GM18508 (cell line): ENCODE results near the gene MDH1B.
"Not testable (repeated sequence)": the region's sequence is repeated elsewhere in the genome, so short reads cannot be mapped to it uniquely, and the experiment has no call there.

Experiments used
- ATAC-seq: cut with Tn5 transposase; IDR thresholded peaks from one replicate; pipeline ENCODE4 v1.9.1; 2021; ENCODE audit warnings: moderate number of reproducible peaks; ENCODE audit not compliant: insufficient read depth, unreplicated experiment

Gene MDH1B

GRCh38 chr2:206765242-206766056 lies at the start of gene MDH1B, which contains the start of gene FASTKD2:
Gene MDH1B (minus strand): TSS chr2:206765328. CDS start chr2:206765271, 57 bp downstream.
Gene FASTKD2 (plus strand): TSS chr2:206765606. CDS start chr2:206766694, 1,088 bp downstream.
- peak; percentile 82 for ATAC-seq

DNA sequence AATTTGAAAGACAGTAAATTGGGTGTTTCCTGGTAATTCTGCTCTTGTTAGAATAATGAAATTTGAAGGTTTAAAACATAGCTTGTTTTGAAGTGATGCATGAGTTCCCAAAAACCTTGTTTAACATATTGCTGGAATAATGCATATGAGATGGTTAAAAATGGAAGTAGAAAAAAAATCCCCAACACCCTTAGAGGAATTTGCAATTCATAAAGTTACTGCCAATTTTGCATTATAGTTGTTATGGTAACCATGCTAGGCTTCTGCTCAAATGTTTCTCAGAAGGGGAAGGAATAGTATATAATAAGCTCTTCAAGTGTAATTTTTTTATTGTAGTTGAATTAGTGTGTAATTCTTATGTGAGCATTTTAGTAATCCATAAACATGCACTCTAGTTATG lies 49.4 kb upstream of the MDH1B start:
- no peak for ATAC-seq

GRCh38 chr2:206812471-206812870 lies 47.3 kb upstream of the MDH1B start:
- ATAC-seq, result not testable (repeated sequence)

DNA sequence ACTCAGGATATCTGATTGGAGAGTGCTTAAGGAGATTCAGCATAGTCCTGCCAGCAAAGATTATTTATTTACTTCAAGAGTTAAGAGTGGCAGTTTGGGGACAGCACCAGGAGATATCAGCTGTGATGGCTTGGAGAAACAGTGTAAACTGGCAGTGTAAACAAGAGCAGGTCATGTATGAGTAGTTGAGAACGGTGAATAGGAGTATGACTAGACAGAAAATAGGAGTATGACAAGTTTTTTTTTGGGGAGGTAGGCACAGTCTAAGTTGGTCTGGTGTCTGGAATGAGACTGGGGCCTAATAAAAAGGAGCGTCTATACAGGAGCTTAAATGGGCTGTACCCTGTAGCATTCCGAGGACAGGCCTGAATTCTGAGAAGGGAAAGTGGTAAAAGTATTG lies 42.5 kb upstream of the MDH1B start:
- ATAC-seq, result not testable (repeated sequence)

GRCh38 chr2:206805887-206806607 lies 40.9 kb upstream of the MDH1B start:
- no peak for ATAC-seq

- no peak for ATAC-seq
Observed at GRCh38 chr2:206804326-206804725, 39.2 kb upstream of the MDH1B start.

- no peak for ATAC-seq
Observed at GRCh38 chr2:206802654-206803514, 37.8 kb upstream of the MDH1B start.

GRCh38 chr2:206801418-206802189 lies 36.5 kb upstream of the MDH1B start:
- ATAC-seq, result no peak

DNA sequence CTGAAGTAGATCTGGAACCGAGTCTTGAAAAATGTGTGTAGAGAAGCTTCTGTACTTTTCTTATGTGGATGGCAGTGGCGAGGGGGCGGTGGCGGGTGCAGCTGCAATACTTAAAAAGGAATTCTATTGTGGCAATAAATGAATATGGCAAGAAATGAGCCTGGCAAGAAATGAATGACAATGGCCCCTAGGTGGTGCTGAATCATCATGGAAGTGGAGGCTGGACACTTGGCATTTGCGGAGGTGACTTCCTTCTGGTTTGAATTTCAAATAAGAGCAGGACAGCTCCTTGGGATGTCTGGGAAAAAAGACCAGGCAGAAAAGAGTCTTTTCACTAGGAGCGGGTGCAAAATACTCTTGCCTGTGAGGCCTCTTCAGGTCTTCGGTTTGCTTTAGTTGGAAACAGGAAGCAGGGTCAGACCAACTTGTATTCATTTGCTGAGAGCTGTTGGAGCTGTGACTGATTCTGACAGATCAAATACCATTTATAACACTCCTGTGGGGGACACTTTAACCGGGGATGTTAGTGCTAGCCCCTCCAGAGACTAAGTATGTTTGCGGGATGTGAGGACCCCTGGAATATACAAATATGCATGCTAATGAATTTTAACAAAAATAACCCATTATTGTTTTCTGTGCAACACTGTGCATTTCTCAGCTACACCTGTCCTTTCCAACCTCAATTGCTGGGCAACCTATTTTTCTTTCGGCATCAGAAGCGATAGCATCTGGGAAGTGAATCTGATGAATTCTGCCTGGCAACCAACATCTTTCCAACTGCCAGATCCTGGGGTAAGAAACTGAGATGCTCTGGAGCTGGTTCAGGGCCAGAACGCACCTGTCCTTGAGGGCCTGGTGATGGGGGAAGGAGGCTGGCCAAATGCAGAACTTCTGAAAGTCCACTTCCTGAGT lies 35.6 kb upstream of the MDH1B start:
- ATAC-seq, result peak; percentile 44

DNA sequence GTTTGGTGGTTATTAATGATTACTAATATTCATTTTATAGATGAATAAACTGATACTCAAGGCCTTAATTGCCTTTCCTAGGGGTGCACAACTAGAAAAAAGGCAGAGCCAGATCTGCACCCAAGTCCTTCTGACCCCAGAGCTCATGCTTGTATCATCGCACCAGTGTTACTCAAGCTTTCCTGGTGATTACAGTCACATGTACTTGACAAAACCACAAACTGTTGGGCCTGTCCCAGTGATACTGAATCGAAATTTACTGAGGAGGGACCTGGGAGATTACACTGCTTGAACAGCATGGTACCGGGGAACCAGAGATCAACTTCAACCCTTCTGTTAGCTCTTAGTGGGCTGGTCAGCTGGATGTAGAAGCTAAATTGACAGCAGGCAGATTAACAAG lies 34.0 kb upstream of the MDH1B start:
- no peak for ATAC-seq

GRCh38 chr2:206798000-206798399 lies 32.9 kb upstream of the MDH1B start:
- ATAC-seq, result peak; percentile 60

- no peak for ATAC-seq
Observed at GRCh38 chr2:206797376-206797775, 32.2 kb upstream of the MDH1B start.

DNA sequence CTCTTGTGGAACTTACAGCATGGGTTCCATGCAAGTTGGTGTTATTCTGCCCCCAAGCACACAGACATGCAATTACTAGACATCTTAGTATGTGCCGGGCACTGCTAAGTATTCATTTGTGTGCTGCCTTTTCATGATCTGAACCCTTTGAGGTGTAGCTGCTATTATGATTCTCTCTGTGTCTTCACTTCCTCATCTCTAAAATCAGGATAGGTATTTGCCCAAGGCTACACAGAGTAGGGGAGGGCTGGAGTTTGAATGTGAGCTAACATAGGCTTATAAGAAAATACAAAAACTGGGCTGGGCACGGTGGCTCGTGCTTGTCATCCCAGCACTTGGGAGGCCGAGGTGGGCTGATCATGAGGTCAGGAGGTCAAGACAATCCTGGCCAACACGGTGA lies 27.5 kb upstream of the MDH1B start:
- no peak for ATAC-seq

DNA sequence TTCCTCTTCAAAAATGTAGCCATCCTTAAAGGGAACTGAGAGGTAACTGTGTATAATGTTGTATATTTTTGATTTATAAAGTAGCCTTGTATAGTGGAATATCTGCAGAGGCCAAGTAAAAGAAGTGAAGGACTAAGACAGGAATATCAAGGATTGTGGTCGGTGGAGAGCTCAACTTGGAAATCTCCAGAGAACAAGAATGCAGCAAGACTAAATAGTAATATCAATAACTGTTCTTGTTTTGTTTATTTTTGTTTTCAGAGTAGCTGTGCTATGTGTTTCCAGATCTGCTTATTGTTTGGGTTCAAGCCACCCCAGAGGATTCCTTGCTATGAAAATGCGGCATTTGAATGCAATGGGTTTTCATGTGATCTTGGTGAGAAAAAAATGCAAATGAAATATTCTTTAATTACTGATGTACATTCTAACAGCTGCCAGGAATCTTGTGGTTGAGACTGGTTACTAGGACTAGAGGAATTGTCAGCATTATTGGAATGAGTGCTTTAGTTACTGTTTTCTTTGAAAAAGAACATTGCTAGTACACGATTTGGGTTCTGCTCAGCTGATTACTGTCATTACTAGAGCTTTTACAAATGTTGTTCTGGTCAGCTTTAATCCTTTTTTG lies 25.3 kb upstream of the MDH1B start:
- ATAC-seq, result no peak

DNA sequence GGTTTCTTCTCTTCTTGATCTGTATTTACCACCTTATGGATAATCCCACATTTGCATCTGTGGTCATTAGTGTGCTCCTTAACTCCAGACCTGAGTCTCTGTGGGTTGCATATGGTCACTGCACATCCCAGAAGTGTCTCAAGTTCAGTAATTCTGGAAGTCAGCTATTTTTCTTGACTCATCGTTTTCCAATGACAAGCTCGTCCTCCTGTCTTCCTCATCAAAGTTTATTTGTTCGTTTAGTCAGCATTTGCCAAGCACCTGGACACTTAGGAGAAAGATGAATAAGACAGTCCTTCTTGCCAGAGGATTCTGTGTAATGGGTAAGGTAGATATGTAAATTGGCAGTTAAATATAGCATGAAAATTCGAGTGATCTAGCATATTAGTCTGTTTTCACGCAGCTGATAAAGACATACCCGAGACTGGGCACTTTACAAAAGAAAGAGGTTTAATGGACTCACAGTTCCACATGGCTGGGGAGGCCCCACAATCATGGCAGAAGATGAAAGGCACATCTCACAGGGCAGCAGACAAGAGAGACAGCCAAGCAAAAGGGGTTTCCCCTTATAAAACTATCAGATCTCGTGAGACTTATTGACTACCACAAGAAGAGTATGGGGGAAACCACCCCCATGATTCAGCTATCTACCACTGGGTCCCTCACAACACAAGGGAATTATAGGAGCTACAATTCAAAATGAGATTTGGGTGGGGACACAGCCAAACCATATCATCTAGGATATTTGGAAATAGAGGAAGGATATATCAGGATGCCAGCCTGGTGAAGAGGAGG lies 19.6 kb upstream of the MDH1B start:
- ATAC-seq, result no peak

GRCh38 chr2:206783718-206784117 lies 18.6 kb upstream of the MDH1B start:
- no peak for ATAC-seq

DNA sequence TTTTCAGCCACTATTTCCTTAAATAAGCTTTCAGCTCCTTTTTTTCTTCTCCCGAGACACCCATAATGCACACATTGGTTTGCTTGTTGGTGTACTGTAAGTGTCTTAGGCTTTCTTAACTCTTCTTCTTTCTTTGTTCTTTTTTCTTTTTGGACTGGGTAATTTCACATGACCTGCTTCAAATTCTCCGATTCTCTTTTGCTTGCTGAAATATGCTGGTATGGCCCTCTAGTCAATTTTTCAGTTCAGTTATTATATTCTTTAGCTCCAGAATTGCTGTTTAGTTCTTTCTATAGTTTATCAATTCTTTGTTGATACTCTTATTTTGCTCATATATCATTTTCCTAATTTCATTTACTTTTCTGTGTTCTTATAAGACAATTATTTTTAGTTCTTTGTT lies 15.5 kb upstream of the MDH1B start:
- ATAC-seq, result no peak

DNA sequence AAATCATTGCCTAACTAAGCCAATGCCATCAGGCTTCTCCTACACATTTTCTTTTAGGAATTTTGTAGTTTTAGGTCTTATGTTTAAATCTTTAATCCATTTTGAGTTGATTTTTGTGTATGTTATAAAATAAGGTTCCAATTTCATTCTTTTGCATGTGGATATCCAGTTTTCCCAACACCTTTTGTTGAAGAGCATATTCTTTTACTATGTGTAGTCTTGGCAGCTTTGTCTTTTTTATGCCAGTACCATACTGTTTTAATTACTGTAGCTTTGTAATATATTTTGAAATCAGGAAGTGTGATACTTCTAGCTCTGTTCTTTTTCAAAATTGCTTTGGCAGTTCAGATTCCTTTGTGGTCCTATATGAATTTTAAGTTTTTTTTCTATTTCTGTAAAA lies 11.3 kb upstream of the MDH1B start:
- ATAC-seq, result no peak
